RWPE1 (cell line): ENCODE data around the gene EPHB2.

Source experiments
- CTCF ChIA-PET: fragments of 350-600 bp; sonication (Branson Sonifier 250); formaldehyde crosslinking; extraction: SDS; loops from one replicate; lab custom pipeline; 2021; lab: Yijun Ruan, JAX
- POLR2A ChIA-PET: fragments of 400-600 bp; formaldehyde crosslinking; extraction: SDS; loops from one replicate; lab custom pipeline; 2020; ENCODE audit warnings: antibody characterized with exemption; ENCODE audit not compliant: low non-redundant PET; lab: Yijun Ruan, JAX
- DNase-seq: peaks from one replicate; pipeline ENCODE4 v3.0.0; 2012; ENCODE audit warnings: low spot score
- H3K27ac ChIP-seq: fragments of 450-650 bp; 2 replicates; pipeline ENCODE4 v1.5.1; 2017
- CTCF ChIP-seq: fragments of 450-650 bp; conservative IDR thresholded peaks from 2 replicates; pipeline ENCODE4 v1.5.1; 2017; ENCODE audit warnings: low read depth, mild to moderate bottlenecking

Gene EPHB2

GRCh38 chr1:22714455-22714854, 3.8 kb downstream of the EPHB2 start:
- no peak for TF ChIP-seq CTCF
- no peak overlapping the region for H3K27ac ChIP-seq
- POLR2A ChIA-PET, result no interaction called here
- no peak for DNase-seq
- CTCF ChIA-PET, result interaction anchor here (0.6 to 1.3 kb wide), 2 partner anchors 10 to 56 kb away, joined by 3 to 4 read pairs; no protein-coding TSS in a partner anchor

- CTCF ChIA-PET, result interaction anchor here (0.5 to 1.4 kb wide), 5 partner anchors 157 to 659 kb away, joined by 3 to 4 read pairs (median 3); no protein-coding TSS in a partner anchor
- DNase-seq, result no peak
- TF ChIP-seq CTCF, result no peak
- POLR2A ChIA-PET, result no interaction called here
- H3K27ac ChIP-seq, result peak overlapping the region; percentile 23; the same call in 1 of the 2 replicates
These were observed 6.6 kb downstream of the EPHB2 start for GRCh38 chr1:22717037-22717760.

- H3K27ac ChIP-seq, result no peak overlapping the region
- no peak for DNase-seq
- ChIA-PET POLR2A (interaction anchor here (0.6 kb wide), 1 partner anchor 25 kb away, joined by 5 read pairs; no protein-coding TSS in a partner anchor), CTCF (no interaction called here)
- no peak for TF ChIP-seq CTCF
These were observed 10.7 kb downstream of the EPHB2 start for GRCh38 chr1:22721122-22721873.

GRCh38 chr1:22722901-22723550, 12.4 kb downstream of the EPHB2 start:
- no peak for DNase-seq
- TF ChIP-seq CTCF, result no peak
- ChIA-PET POLR2A (no interaction called here), CTCF (interaction anchor here (0.6 to 1.7 kb wide), 3 partner anchors 19 to 208 kb away, joined by 3 to 8 read pairs (median 4); no protein-coding TSS in a partner anchor)
- H3K27ac ChIP-seq, result no peak overlapping the region

GRCh38 chr1:22727873-22728272, 17.2 kb downstream of the EPHB2 start:
- no peak for TF ChIP-seq CTCF
- H3K27ac ChIP-seq, result no peak overlapping the region
- ChIA-PET CTCF (no interaction called here), POLR2A (no interaction called here)
- DNase-seq, result no peak
